GM19467 (cell line): ENCODE measurements around the gene LSM4.
"Not testable (repeated sequence)": the region's sequence is repeated elsewhere in the genome, so short reads cannot be mapped to it uniquely, and the experiment has no call there.

Source experiments
- ATAC-seq: cut with Tn5 transposase; IDR thresholded peaks from one replicate; pipeline ENCODE4 v1.9.1; 2021; ENCODE audit warnings: mild to moderate bottlenecking, moderate library complexity; ENCODE audit not compliant: unreplicated experiment

Gene LSM4

GRCh38 chr19:18340990-18341868 lies 18.4 kb upstream of the LSM4 start:
- no peak for ATAC-seq

- ATAC-seq: no peak
Measured at GRCh38 chr19:18340190-18340989, 17.5 kb upstream of the LSM4 start, which contains the start of gene PGPEP1. PGPEP1 (plus strand) TSS chr19:18340598; CDS start chr19:18340682, 84 bp downstream.

DNA sequence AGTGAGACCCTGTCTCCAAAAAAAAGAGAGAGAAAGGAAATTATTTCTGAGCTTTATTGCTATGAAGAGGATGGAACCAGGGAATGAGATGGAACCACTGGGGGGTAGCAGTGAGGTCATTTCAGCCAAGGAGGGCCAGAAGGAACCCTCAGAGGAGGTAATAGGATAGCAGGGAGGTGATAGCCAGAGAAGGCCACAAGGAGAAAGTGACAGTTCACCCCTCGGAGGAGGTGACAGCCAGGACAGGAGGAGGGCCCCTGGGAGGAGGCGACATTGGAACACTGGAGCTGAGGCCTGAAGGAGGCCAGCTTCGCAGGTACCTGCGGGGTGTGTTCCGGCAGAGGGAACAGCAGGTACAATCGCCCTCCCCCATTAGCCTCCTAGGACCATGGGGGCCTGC lies 16.8 kb upstream of the LSM4 start:
- no peak for ATAC-seq

DNA sequence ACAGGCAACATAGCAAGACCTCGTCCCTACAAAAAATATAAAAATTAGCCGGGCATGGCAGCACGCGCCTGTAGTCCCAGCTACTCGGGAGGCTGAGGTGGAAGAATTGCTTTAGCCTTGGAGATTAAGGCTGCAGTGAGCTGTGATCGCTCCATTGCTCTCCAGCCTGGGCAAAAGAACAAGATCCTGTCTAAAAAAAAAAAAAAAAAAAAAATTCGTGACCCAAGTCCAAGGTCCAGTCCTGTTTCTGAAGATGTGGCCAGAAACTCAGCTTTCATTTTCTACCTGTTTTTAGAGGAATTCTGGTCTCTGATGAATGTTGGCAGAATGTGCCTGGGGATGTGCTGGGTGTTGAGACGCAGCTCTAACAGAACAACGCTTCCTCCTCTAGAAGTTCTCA lies 15.7 kb upstream of the LSM4 start:
- ATAC-seq: no peak

DNA sequence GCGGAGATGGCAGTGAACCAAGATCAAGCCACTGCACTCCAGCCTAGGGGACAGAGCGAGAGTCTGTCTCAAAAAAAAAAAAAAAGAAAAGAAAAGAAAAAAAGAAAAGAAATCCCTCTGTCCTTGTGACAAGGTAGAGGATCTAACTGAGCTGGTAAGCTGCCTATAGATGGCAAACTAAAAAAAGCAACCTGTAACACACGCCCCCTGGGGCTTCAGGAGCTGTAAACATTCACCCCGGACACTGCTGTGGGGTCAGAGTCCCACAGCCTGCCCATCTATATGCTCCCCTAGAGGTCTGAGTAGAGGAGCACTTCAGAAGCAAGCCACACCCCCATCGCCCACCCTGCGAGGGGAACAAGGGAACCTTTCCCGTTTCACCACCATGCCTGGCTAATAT lies 13.2 kb upstream of the LSM4 start:
- no peak for ATAC-seq

DNA sequence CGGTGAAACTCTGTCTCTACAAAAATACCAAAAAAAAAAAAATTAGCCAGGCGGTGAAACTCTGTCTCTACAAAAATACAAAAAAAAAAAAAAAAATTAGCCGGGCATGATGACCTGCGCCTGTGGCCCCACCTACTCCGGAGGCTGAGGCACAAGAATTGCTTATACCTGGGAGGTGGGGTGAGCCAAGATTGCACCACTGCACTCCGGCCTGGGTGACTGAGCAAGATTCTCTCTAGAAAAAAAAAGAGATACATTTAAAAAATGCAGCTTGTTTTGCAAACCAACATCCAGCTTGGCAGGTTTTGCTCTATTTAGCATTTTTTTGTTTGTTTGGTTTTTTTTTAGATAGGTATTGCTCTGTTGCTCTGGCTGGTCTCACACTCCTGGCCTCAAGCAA lies 10.8 kb upstream of the LSM4 start:
- ATAC-seq: no peak

DNA sequence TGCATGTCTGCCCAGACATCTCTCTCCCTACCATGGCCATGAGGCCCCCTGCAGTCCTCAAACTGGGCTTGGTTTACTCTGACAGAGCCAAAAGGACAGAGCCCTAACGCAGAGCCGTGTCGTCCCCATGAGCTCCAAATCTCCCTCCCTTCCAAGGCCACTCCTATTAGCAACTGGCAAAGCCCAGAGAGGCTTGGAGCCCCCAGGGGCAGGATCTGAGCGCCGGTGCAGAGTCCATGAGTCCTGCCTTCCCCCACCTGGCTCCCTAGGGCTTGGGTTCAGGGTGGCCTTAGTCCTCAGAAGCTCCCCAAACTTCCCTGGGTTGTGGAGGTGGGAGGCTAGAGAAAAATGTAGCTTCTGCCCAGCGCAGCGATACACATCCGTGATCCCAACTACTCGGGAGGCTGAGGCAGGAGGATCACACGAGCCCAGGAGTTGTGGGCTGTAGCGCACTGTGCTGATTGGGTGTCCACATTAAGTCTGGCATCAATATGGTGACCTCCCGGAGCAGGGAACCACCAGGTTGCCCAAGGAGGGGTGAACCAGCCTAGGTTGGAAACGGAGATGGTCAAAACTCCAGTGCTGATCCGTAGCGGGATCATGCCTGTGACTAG lies 10.1 kb upstream of the LSM4 start:
- no peak for ATAC-seq

GRCh38 chr19:18330868-18331267 lies 8.0 kb upstream of the LSM4 start:
- ATAC-seq: no peak

GRCh38 chr19:18329035-18329376 lies 6.1 kb upstream of the LSM4 start:
- ATAC-seq: no peak

- no peak for ATAC-seq
Measured at GRCh38 chr19:18328340-18329034, 5.6 kb upstream of the LSM4 start.

- no peak for ATAC-seq
Measured at GRCh38 chr19:18326772-18327171, 3.9 kb upstream of the LSM4 start.

GRCh38 chr19:18324373-18324731 lies 1.5 kb upstream of the LSM4 start:
- not testable (repeated sequence) for ATAC-seq

GRCh38 chr19:18322318-18322758 lies 538 bp downstream of the LSM4 start:
- no peak for ATAC-seq

DNA sequence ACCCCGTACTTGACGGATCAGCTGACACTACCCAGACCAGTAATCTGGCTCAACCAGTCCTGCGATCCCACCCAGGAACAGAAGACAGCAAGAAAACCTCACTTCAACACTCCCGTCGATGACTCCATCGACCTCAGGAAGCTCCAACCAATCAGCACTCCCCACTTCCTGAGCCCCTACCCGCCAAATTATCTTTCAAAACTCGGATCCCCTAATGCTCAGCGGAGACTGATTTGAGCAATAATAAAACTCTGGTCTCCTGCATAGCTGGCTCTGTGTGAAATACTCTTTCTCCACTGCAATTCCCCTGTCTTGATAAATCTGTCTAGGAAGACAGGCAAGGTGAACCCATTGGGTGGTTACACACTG lies 1.2 kb downstream of the LSM4 start:
- ATAC-seq: no peak

- ATAC-seq: no peak
Measured at GRCh38 chr19:18320865-18321733, 1.8 kb downstream of the LSM4 start.

DNA sequence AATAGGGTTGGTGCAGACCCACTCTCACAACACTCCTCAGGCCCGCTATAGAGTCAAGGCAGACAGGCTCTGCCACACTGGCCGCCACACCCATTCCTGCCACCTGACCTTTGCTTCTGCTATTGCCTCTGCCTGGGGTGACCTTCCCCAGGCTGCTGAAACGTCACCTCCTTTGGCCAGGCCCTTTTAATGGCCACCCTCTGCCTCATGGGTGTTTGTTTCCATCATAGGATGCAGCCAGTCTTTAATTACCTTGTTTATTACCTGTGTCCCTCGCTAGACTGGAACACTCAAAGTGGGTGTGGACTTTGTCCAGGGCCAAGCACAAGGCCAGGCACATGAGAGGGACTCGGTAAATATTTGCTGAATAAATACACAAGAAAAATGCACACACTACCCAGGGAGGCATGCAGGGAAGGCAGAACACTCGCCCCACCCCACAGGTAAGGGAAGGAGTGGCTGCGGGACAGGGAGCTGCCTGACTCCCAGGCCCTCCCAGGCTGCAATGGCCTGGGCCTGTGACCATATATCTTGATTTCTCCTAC lies 3.2 kb downstream of the LSM4 start:
- ATAC-seq: no peak

- no peak for ATAC-seq
Measured at GRCh38 chr19:18317961-18318800, 4.7 kb downstream of the LSM4 start.

DNA sequence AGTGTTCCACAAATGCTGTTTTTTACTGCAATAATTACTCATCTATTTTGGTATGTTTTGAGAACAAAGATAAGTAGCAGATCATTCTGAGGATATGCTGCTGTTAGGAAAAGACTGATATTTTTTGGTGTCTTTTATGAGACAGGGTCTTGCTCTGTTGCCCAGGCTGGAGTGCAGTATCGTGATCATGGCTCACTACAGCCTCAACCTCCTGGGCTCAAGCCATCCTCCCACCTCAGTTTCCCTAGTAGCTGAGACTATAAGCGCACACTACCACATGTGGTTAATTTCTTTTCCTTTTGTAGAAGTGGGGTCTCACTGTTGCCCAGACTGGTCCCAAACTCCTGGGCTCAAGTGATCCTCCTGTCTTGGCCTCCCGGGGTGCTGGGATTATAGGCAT lies 9.5 kb downstream of the LSM4 start:
- no peak for ATAC-seq

- no peak for ATAC-seq
Measured at GRCh38 chr19:18312092-18312534, 10.8 kb downstream of the LSM4 start.
